Hepatic stellate cell (primary cell): ENCODE measurements around the gene TMPRSS3.

ENCODE experiments used
- DNase-seq: peaks from one replicate; pipeline ENCODE4 v3.0.0; 2011; ENCODE audit warnings: low spot score

Gene TMPRSS3

GRCh38 chr21:42331660-42332059 lies 64.2 kb downstream of the TMPRSS3 start:
- no peak for DNase-seq

- no peak for DNase-seq
These were observed 65.2 kb downstream of the TMPRSS3 start for GRCh38 chr21:42330380-42331371.

- no peak for DNase-seq
These were observed 71.0 kb downstream of the TMPRSS3 start for GRCh38 chr21:42324896-42325295.
